NCI-H2227 treated with DMSO at 0.1 percent for 48 hours (cell line): Measurements from ENCODE around the gene GRIK2.
"Not testable (repeated sequence)": the region's sequence is repeated elsewhere in the genome, so short reads cannot be mapped to it uniquely, and the experiment has no call there.

Experiments used
- DNase-seq: peaks from one replicate; lab custom pipeline; 2025; lab: John Stamatoyannopoulos, UW

GRIK2 gene

GRCh38 chr6:101633081-101633480 lies 239.6 kb downstream of the GRIK2 start:
- DNase-seq: no peak

- not testable (repeated sequence) for DNase-seq
Measured at GRCh38 chr6:101638865-101639264, 245.4 kb downstream of the GRIK2 start.

DNA sequence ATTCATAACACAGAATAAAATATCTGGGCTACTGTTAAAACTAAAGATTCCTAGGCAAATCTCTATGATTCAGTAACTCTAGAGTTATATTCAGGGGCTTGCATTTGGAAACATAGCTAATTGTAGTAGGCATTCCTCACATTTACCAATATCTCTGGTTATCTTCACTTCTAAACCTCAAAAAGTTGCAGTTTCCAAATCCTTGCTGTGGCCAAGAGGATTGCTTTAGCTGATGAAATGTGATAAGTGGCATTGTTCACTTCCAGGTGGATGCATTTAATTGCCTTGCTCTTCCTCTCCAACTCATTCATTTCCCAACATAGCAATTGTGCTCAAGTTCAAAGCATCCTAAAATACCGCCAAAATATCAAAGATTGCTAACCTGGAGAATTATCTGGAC lies 246.6 kb downstream of the GRIK2 start:
- DNase-seq: peak; percentile 9

GRCh38 chr6:101645770-101646169 lies 252.3 kb downstream of the GRIK2 start:
- DNase-seq: no peak

GRCh38 chr6:101650402-101651100 lies 257.0 kb downstream of the GRIK2 start:
- peak; percentile 38 for DNase-seq

DNA sequence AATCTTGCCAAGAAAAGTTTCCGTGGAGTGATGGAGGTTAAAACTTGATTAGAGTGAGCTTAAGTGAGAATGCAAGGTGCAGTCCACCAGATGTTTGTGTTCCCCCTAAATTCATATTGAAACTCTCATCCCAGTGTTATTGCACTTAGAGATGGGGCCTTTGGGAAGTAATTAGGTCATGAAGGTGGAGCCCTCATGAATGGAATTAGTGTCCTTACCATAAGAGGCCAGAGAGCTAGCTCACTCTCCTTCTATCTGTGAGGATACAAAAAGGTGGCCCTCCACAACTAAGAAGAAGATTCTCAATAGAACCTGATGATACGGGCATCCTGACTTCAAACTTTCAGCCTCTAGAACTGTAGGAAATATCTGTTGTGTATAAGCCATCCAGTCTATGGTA lies 258.6 kb downstream of the GRIK2 start:
- DNase-seq: no peak

DNA sequence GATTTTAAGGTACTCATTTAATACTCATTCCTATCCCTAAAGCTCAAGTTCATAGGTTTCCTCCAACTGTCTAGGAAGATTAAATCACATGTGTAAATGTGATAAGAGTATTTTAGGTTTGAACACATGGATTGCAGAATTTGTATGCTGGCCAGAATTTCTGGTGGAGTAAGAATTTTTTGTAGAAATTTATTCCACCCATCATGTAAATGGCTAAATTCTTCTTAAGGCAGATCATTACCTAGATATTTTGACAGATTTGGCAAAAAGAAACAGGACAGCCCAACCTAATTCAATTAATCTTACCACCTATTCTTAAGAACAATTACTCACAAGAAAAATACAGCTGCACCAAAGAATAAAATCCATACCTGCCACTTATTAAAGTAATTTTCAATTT lies 261.6 kb downstream of the GRIK2 start:
- DNase-seq: no peak

DNA sequence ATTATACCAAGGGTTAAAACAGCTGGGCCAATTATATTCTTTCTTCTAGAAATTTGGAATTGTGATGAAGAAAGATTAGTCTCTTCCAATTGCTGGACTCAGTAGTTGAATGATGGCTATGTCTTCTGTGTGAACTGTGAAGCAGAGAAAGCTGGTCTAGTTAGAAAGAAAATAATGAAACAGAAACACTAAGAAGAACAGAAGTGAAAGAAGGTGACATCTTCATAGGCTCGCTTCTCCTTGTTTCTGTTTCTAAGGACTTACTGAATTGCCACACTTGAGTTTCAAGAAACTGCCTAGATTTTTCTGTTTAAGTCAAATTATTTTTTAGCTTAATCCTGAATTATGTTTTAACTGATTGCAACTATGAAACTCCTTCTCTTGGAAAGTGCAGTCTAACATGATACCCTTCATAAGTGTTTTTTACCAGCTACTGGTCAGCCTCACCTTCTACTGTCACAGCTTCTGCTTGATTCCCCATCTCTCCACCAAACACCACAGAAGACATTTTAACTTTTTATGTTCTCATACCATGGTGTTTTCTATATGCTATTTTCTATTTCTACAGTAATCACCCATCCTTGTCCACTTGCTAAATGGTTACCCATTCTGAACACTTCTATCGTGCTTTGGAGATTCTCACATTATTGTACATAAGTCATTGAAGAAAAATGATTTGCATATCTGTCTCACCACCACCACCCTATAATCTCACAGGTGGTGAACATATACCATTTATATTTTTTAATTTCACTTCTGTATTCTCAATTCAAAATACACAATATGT lies 268.8 kb downstream of the GRIK2 start:
- no peak for DNase-seq

DNA sequence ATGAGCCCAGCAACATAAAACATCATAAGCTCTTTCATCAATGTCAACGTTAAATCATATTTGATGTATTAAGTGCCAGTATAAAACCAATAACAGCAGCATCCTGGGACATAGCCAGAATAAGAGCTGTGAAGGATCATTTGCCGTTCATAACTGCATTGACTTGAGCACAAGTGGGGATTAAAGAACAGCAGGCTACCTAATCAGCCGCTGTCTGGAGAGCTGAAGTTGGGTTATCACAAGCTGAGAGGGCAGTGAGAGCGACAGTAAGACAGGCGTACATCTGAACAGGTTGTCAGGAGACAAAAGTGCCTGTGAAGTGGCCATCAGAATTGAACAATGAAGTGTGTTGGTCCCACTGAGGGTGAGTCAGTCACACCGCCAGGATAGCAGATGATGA lies 269.6 kb downstream of the GRIK2 start:
- DNase-seq: peak; percentile 86

DNA sequence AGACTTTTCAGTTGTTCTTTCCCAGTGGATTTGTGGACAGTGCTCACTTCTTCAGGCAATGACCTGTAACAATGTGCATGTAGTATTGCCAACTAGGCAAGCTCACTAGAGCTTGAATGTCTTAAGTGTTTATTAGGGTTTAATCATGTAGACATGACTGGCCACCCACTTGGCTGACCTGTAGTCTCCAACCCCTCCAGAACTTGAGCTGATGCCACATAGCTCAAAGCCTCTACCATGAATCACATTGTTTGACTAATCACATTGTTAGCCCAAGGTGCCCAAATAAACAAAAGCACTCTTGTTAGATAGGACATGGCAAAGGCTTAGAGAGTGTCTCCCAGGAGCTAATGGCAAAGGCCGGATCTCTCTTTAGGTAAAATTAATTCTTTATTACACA lies 272.7 kb downstream of the GRIK2 start:
- no peak for DNase-seq

GRCh38 chr6:101668496-101669030 lies 275.1 kb downstream of the GRIK2 start:
- DNase-seq: no peak

GRCh38 chr6:101676187-101676586 lies 282.7 kb downstream of the GRIK2 start:
- DNase-seq: no peak

DNA sequence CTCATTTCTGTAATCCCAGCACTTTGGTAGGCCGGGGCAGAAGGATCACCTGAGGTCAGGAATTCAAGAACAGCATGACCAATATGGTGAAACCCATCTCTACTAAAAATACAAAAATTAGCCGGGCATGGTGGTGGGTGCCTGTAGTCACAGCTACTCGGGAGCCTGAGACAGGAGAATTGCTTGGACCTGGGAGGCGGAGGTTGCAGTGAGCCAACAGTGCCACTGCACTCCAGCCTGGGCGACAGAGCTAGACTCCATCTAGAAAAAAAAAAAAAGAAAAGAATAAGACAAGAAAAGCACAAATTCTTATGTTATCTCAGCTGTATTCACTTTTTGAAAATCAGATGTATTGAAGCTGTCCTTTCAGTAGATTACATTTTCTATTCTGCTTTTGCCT lies 289.4 kb downstream of the GRIK2 start:
- no peak for DNase-seq

DNA sequence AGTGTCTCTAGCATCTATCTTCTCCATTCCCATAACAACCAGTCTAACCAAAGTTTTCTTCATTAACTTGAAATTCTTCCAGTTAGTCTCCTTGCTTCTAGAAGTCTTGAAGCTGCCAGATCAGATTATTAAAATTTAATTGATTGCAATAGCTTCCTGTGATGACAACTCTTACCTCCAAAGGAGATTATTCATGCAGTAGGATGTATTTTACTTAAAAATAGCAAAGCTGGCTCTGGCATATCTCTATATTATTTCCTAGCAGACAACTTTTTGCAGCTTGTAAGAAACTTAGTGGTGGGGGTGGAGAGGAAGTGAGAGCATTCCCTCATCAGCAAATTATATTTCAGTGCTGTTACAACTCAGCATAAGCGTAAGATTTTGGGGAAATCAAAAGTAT lies 290.4 kb downstream of the GRIK2 start:
- DNase-seq: no peak

GRCh38 chr6:101686653-101687052 lies 293.1 kb downstream of the GRIK2 start:
- DNase-seq: no peak

DNA sequence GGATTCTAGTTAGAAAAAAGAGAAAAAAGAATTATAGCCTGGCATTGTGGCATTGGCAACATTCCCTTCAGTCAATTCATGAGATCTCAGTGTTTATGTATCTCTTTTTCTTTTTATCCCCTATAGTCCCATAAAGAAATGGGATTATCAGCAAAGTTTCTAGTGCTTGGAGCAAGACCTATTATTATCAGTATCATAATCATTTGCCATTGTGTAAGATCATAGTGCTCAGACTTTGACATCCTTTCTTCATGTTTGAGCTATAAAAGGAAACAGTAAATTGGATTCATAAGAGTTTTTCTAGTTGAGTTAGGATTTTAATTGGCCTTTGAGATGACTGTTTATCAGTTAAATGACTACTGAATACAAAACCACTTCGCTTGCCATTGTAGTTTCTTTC lies 295.6 kb downstream of the GRIK2 start:
- peak; percentile 39 for DNase-seq

- no peak for DNase-seq
Measured at GRCh38 chr6:101689695-101690094, 296.2 kb downstream of the GRIK2 start.

GRCh38 chr6:101700655-101701054 lies 307.1 kb downstream of the GRIK2 start:
- DNase-seq: no peak

DNA sequence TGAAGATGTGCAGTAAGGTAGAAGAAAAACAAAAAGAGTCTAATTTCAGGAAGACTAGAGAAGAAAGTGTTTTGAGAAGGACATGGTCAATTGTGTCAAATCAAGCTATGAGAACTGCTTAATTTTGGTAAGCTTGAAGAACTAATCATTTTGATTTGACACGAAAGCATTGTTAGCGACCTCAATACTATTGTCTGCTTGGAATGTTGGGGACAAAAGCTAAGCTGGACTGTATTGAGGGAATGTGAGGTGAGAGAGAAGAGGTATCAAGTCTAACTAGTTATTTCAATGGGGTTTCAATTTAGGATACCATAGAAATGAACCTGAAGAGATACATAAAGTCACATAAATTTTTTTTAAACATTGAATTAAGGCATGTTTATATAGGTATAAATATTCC lies 309.8 kb downstream of the GRIK2 start:
- no peak for DNase-seq

- no peak for DNase-seq
Measured at GRCh38 chr6:101705866-101706265, 312.4 kb downstream of the GRIK2 start.

DNA sequence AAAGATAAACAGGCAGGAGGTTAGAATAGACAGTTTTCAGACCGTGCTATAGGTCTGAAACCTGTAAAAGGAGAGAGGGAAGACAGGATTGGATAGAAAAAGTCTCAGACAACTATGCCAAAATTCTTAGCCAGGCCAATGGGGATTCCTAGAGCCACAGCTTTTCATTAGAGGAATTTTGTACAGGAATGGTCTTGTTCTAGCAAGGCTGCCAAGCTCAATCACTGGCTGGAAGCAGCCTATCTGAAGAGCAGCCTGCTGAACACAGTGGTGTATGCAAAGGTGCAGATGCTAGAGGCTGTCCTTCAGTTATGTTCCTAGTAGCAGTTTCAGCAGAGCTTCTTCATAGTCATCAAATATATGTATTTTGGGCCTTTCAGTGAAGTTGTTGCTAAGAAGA lies 313.1 kb downstream of the GRIK2 start:
- DNase-seq: no peak

- DNase-seq: no peak
Measured at GRCh38 chr6:101711518-101711917, 318.0 kb downstream of the GRIK2 start.

GRCh38 chr6:101716387-101716786 lies 322.9 kb downstream of the GRIK2 start:
- no peak for DNase-seq
